ENCODE data around the gene PSD4. TPM values are rescaled to one million over a fixed set of nuclear protein-coding genes. Genes with fewer than 3 reads are reported as not detected.

The PSD4 gene
- total RNA-seq, 1 experiment from 2014 or later = 12.6 TPM

DNA sequence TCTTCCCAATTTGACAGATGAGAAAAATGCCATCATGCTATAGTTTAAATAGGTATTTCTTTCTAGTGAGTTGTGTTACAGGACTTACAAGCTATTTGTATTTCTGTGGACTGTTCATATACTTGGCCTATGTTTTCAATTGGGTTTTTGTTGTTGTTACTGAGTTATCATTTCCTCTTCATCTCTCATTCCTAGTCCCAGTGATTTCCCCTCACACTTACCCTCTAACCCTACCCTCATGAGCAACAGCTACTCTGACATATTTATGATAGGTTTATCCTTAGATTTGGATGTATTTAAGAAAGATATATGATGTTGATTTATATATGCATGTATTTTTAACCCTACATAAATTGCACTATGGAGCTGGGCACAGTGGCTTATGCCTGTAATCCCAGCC, 10.9 kb upstream of the PSD4 start:
- Histone ChIP-seq H3K27me3 (ENCODE audit: insufficient read depth, low read length) (no peaks in the 10 kb centered on the region), H3K4me3 (replicated peaks in 1 of 2; ENCODE audit: low read depth in 1 of 2, low read length in 2 of 2) (no peak overlapping the region), H3K27ac (ENCODE audit: low read depth, low read length) (no peak overlapping the region), H3K9ac (ENCODE audit: low read length) (no peak overlapping the region), H3K79me2 (ENCODE audit: insufficient read depth, low read length) (no peaks in the 10 kb centered on the region), H3K9me2 (ENCODE audit: insufficient read depth) (no peaks in the 10 kb centered on the region), H3K9me3 (ENCODE audit: control insufficient read depth in 1 of 2, insufficient read depth in 1 of 2, low read depth in 1 of 2, low read length in 2 of 2) (no peaks in the 10 kb centered on the region), H3K4me1 (ENCODE audit: control insufficient read depth in 1 of 2, insufficient read depth in 2 of 2, low read length in 2 of 2) (peaks cover 11 to 17% of the 10 kb centered on the region in 2 experiments; a peak in 3 of 4 replicates), H3K36me3 (ENCODE audit: control insufficient read depth in 1 of 2, insufficient read depth in 2 of 2, low read length in 2 of 2) (no peaks in the 10 kb centered on the region), H3K4me2 (ENCODE audit: low read length) (no peak overlapping the region), H2AFZ (ENCODE audit: low read depth, low read length, poor library complexity, severe bottlenecking) (no peak overlapping the region), H4K20me1 (ENCODE audit: insufficient read depth) (no peaks in the 10 kb centered on the region)
- no peak for ATAC-seq
- intact Hi-C loops (cut with micrococcal nuclease) = no loop called here
- no TSS peak for BruUV-seq (replicated peaks)
- DNase-seq (ENCODE audit: low read depth, low spot score) = no peak
- ChIA-PET POLR2A (interaction anchor here (0.7 kb wide), 1 partner anchor 85 kb away, joined by 3 read pairs; no protein-coding TSS in a partner anchor), RAD21 (ENCODE audit: low non-redundant PET in 1 of 2, low total read pairs in 2 of 2, uncharacterized antibody in 2 of 2, unreplicated experiment in 2 of 2) (no interaction called here), CTCF (interaction anchor here (1.0 to 1.2 kb wide), 2 partner anchors 25 kb away, joined by 5 to 6 read pairs; no protein-coding TSS in a partner anchor)
- TF ChIP-seq MAX (IDR thresholded peaks at IDR 0.05) = no peak
- TF ChIP-seq FOSL1 (IDR thresholded peaks at IDR 0.05; ENCODE audit: low read depth) = no peak
- no peak for TF ChIP-seq SIN3A (IDR thresholded peaks at IDR 0.05; ENCODE audit: low read depth)
- TF ChIP-seq EZH2 (IDR thresholded peaks at IDR 0.05) = no peak
- TF ChIP-seq ZNF274 (IDR thresholded peaks at IDR 0.05; ENCODE audit: low read depth, low read length) = no peak
- TF ChIP-seq REST (IDR thresholded peaks at IDR 0.05; ENCODE audit: low read depth) = no peak
- TF ChIP-seq ZFX (IDR thresholded peaks at IDR 0.05) = no peak
- no peak for TF ChIP-seq SRF (IDR thresholded peaks at IDR 0.05; ENCODE audit: low read depth)
- TF ChIP-seq ELF1 (IDR thresholded peaks at IDR 0.05; ENCODE audit: borderline replicate concordance, low read depth) = no peak
- TF ChIP-seq SP1 (IDR thresholded peaks at IDR 0.05; ENCODE audit: low read depth) = no peak
- TF ChIP-seq RAD21 (IDR thresholded peaks at IDR 0.05; ENCODE audit: low read depth) = no peak
- no peak for TF ChIP-seq EZH2phosphoT487 (IDR thresholded peaks at IDR 0.05; ENCODE audit: borderline replicate concordance)
- no peak for TF ChIP-seq YY1 (IDR thresholded peaks at IDR 0.05; ENCODE audit: extremely low read depth, insufficient replicate concordance, low read depth, low read length)
- no peak for TF ChIP-seq EGR1 (IDR thresholded peaks at IDR 0.05; ENCODE audit: low read depth)
- TF ChIP-seq, protein P1, sequence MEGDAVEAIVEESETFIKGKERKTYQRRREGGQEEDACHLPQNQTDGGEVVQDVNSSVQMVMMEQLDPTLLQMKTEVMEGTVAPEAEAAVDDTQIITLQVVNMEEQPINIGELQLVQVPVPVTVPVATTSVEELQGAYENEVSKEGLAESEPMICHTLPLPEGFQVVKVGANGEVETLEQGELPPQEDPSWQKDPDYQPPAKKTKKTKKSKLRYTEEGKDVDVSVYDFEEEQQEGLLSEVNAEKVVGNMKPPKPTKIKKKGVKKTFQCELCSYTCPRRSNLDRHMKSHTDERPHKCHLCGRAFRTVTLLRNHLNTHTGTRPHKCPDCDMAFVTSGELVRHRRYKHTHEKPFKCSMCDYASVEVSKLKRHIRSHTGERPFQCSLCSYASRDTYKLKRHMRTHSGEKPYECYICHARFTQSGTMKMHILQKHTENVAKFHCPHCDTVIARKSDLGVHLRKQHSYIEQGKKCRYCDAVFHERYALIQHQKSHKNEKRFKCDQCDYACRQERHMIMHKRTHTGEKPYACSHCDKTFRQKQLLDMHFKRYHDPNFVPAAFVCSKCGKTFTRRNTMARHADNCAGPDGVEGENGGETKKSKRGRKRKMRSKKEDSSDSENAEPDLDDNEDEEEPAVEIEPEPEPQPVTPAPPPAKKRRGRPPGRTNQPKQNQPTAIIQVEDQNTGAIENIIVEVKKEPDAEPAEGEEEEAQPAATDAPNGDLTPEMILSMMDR (IDR thresholded peaks at IDR 0.05 in 2 of 3, conservative IDR thresholded peaks at IDR 0.05 in 1 of 3; ENCODE audit: borderline replicate concordance in 1 of 3, insufficient read depth in 1 of 3, low read depth in 2 of 3, low read length in 2 of 3) = no peak
- no peak for TF ChIP-seq JUND (IDR thresholded peaks at IDR 0.05)
- no peak for TF ChIP-seq ZBTB33 (IDR thresholded peaks at IDR 0.05; ENCODE audit: extremely low read depth, insufficient replicate concordance, low read length)

Data from HCT116 (cell line).